ENCODE measurements around the gene TNC. TPM values are rescaled to one million over a fixed set of nuclear protein-coding genes. Genes with fewer than 3 reads are reported as not detected.

Gene TNC
- polyA plus RNA-seq, 1 experiment = 648 TPM

DNA sequence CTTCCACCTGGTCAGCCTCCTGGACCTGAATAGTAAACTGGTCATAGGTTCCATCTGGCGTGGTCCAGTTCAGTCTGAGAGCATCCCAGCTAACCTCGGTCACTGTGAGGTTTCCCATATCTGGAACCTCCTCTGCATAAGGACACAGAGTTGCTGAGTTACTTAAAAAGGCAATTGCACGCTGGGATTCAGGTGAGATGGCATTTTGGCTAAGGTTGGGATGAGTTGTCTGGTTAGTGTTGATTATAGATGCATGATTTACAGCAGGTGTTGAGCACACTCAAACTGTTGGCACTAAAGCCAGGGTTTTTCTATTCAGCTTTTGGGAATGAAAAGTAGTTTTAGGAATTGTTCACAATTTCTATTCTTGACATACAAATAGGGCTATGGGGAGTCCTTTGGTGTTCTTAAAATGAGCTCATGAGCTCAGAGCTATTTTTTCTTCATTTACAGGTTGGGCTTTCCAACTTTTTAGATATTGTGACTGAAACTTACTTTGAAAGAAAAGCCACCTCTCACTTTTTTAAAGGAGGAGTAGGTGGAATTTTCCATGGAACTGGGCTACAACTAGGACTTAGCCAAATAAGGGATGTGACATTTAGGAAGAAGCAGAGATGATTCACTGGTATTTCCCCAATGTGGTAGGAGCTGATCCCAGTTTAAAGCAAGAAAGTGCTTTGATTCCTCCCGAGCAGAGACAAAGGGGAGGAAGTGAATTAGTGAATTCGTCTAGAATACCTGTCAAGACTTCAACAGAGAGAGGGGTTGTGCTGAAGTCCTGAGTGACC is 54.7 kb downstream of the TNC start:
- H3K4me3 ChIP-seq (ENCODE audit: low read depth, low read length) = no peak overlapping the region
- DNase-seq (ENCODE audit: low read depth) = peak; percentile 27
- no peaks in the 10 kb centered on the region for H3K27me3 ChIP-seq (ENCODE audit: control insufficient read depth, insufficient read depth, low read length)
- ChIA-PET CTCF (interaction anchor here (1.2 to 1.5 kb wide), 2 partner anchors 9 to 25 kb away, joined by 3 to 5 read pairs; no protein-coding TSS in a partner anchor), POLR2A (no interaction called here)
- TF ChIP-seq, protein P1, sequence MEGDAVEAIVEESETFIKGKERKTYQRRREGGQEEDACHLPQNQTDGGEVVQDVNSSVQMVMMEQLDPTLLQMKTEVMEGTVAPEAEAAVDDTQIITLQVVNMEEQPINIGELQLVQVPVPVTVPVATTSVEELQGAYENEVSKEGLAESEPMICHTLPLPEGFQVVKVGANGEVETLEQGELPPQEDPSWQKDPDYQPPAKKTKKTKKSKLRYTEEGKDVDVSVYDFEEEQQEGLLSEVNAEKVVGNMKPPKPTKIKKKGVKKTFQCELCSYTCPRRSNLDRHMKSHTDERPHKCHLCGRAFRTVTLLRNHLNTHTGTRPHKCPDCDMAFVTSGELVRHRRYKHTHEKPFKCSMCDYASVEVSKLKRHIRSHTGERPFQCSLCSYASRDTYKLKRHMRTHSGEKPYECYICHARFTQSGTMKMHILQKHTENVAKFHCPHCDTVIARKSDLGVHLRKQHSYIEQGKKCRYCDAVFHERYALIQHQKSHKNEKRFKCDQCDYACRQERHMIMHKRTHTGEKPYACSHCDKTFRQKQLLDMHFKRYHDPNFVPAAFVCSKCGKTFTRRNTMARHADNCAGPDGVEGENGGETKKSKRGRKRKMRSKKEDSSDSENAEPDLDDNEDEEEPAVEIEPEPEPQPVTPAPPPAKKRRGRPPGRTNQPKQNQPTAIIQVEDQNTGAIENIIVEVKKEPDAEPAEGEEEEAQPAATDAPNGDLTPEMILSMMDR (IDR thresholded peaks at IDR 0.05; ENCODE audit: insufficient read depth, low read depth, low read length) = no peak
- H3K36me3 ChIP-seq (ENCODE audit: control insufficient read depth, insufficient read depth, low read length) = no peaks in the 10 kb centered on the region; the same call in 1 of the 2 replicates

GRCh38 chr9:115058684-115059315 is 59.2 kb downstream of the TNC start:
- no peak overlapping the region for H3K4me3 ChIP-seq (ENCODE audit: low read depth, low read length)
- peak; percentile 68 for DNase-seq (ENCODE audit: low read depth)
- ChIA-PET CTCF (interaction anchor here (0.6 kb wide), 1 partner anchor 24 kb away, joined by 3 read pairs; no protein-coding TSS in a partner anchor), POLR2A (no interaction called here)
- TF ChIP-seq, protein P1 (IDR thresholded peaks at IDR 0.05; ENCODE audit: insufficient read depth, low read depth, low read length) = no peak
- H3K27me3 ChIP-seq (ENCODE audit: control insufficient read depth, insufficient read depth, low read length) = no peaks in the 10 kb centered on the region
- no peaks in the 10 kb centered on the region for H3K36me3 ChIP-seq (ENCODE audit: control insufficient read depth, insufficient read depth, low read length)

GRCh38 chr9:115058175-115058574 is 59.8 kb downstream of the TNC start:
- H3K4me3 ChIP-seq (ENCODE audit: low read depth, low read length) = no peak overlapping the region
- CTCF ChIA-PET = no interaction called here
- POLR2A ChIA-PET = interaction anchor here (0.7 kb wide), 1 partner anchor 60 kb away, joined by 3 read pairs; the partner anchor contains the start of gene TNC
- no peaks in the 10 kb centered on the region for H3K36me3 ChIP-seq (ENCODE audit: control insufficient read depth, insufficient read depth, low read length)
- DNase-seq (ENCODE audit: low read depth) = no peak
- TF ChIP-seq, protein P1 (IDR thresholded peaks at IDR 0.05; ENCODE audit: insufficient read depth, low read depth, low read length) = no peak
- no peaks in the 10 kb centered on the region for H3K27me3 ChIP-seq (ENCODE audit: control insufficient read depth, insufficient read depth, low read length)

DNA sequence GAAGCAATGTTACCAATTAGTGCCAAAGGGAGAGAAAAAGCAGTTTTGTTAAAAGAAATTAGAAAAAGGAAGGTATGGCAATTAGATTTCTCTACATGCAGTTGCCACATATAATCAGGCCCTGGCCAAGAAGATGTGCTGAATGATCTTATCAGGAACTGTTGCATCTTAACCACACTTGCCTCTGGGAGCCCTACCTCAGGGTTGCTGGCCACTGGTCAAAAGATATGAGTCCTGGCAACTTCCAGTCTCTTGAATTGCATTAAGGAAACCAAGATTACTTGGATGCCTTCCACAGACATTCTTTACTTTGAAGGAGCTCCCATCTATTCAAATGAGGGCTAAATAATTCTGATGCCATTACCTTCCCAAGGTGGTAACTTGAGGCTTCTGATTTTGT is 60.4 kb downstream of the TNC start:
- CTCF ChIA-PET = no interaction called here
- Histone ChIP-seq H3K36me3 (ENCODE audit: control insufficient read depth, insufficient read depth, low read length) (no peaks in the 10 kb centered on the region), H3K27me3 (ENCODE audit: control insufficient read depth, insufficient read depth, low read length) (no peaks in the 10 kb centered on the region)

More for the DNA sequence above, 60.4 kb downstream of the TNC start:
- TF ChIP-seq, protein P1 (IDR thresholded peaks at IDR 0.05; ENCODE audit: insufficient read depth, low read depth, low read length) = no peak
- DNase-seq (ENCODE audit: low read depth) = no peak
- POLR2A ChIA-PET = interaction anchor here (0.7 kb wide), 1 partner anchor 60 kb away, joined by 3 read pairs; the partner anchor contains the start of gene TNC
- H3K4me3 ChIP-seq (ENCODE audit: low read depth, low read length) = no peak overlapping the region

Data from BJ (cell line).